IMR-90 (cell line): Measurements from ENCODE around the gene RAD51B. TPM values are rescaled to one million over a fixed set of nuclear protein-coding genes. Genes with fewer than 3 reads are reported as not detected.

ENCODE experiments used
- ATAC-seq: fragments of 200-7000 bp; cut with Tn5 transposase; 2 replicates; pipeline ENCODE4 v1.9.1; 2020; ENCODE audit warnings: low read depth, mild to moderate bottlenecking, moderate library complexity
- BruUV-seq: library from RNA; stranded (reverse); fragments of 400-500 nt; replicated peaks from 2 replicates; lab custom pipeline; 2021; lab: Mats Ljungman, UMichigan
- CTCF ChIA-PET: fragments of 300-600 bp; formaldehyde crosslinking; extraction: SDS; loops from one replicate; lab custom pipeline; 2021; ENCODE audit warnings: antibody characterized with exemption; lab: Yijun Ruan, JAX
- POLR2A ChIA-PET: fragments of 300-600 bp; sonication (Branson Sonifier 250); formaldehyde crosslinking; loops from one replicate; lab custom pipeline; 2022; ENCODE audit warnings: antibody characterized with exemption; ENCODE audit not compliant: unreplicated experiment; lab: Charles Lee
- DNase-seq: peaks from one replicate; pipeline ENCODE4 v3.0.0; 2013
- H2AFZ ChIP-seq: replicated peaks from 2 replicates; pipeline ENCODE3; 2013; ENCODE audit warnings: low read length, mild to moderate bottlenecking; ENCODE audit not compliant: poor library complexity
- H2AK5ac ChIP-seq: 2 replicates; pipeline ENCODE4 v1.6.1; 2013; ENCODE audit warnings: low read depth, low read length, inconsistent platforms
- H2AK9ac ChIP-seq: replicated peaks from 2 replicates; pipeline ENCODE3; 2013; ENCODE audit warnings: mild to moderate bottlenecking, low read depth, low read length, moderate library complexity; ENCODE audit not compliant: poor library complexity
- H2BK120ac ChIP-seq: 2 replicates; pipeline ENCODE4 v1.6.1; 2013; ENCODE audit warnings: low read depth, low read length, inconsistent platforms
- H2BK15ac ChIP-seq: 3 replicates; pipeline ENCODE4 v1.6.1; 2013; ENCODE audit warnings: low read depth, low read length, inconsistent platforms
- H2BK20ac ChIP-seq: 2 replicates; pipeline ENCODE4 v1.6.1; 2013; ENCODE audit warnings: low read depth, mild to moderate bottlenecking, inconsistent platforms, low read length, moderate library complexity
- H2BK5ac ChIP-seq: 2 replicates; pipeline ENCODE4 v1.6.1; 2013; ENCODE audit warnings: mild to moderate bottlenecking, low read depth, low read length, inconsistent platforms; ENCODE audit not compliant: poor library complexity, severe bottlenecking
- H3K14ac ChIP-seq: replicated peaks from 2 replicates; pipeline ENCODE4 v1.6.1; 2013; ENCODE audit warnings: low read depth, low read length, inconsistent platforms
- H3K18ac ChIP-seq: 2 replicates; pipeline ENCODE4 v1.6.1; 2013; ENCODE audit warnings: low read depth, low read length, control low read depth
- H3K23ac ChIP-seq: 2 replicates; pipeline ENCODE4 v1.6.1; 2013; ENCODE audit warnings: low read depth, low read length, inconsistent platforms
- H3K27ac ChIP-seq: 2 replicates; pipeline ENCODE4 v1.5.1; 2013; ENCODE audit warnings: mild to moderate bottlenecking, control low read depth, low read length; ENCODE audit not compliant: insufficient read depth
- H3K27me3 ChIP-seq: 2 replicates; pipeline ENCODE4 v1.6.1; 2013; ENCODE audit warnings: low read length; ENCODE audit not compliant: control insufficient read depth, insufficient read depth
- H3K36me3 ChIP-seq: 2 replicates; pipeline ENCODE4 v1.6.1; 2013; ENCODE audit warnings: low read length, mixed read lengths; ENCODE audit not compliant: control insufficient read depth, insufficient read depth
- H3K4ac ChIP-seq: 2 replicates; pipeline ENCODE4 v1.6.1; 2013; ENCODE audit warnings: low read depth, low read length, inconsistent platforms
- H3K4me1 ChIP-seq: 2 replicates; pipeline ENCODE4 v1.6.1; 2013; ENCODE audit warnings: low read length, mixed read lengths; ENCODE audit not compliant: control insufficient read depth, insufficient read depth
- H3K4me2 ChIP-seq: 2 replicates; pipeline ENCODE4 v1.6.1; 2013; ENCODE audit warnings: low read depth, mild to moderate bottlenecking, control low read depth, low read length, moderate library complexity
- H3K4me3 ChIP-seq: 2 replicates; pipeline ENCODE4 v1.5.1; 2013; ENCODE audit warnings: low read depth, mild to moderate bottlenecking, control low read depth, low read length, moderate library complexity; ENCODE audit not compliant: insufficient read depth
- H3K56ac ChIP-seq: 2 replicates; pipeline ENCODE4 v1.6.1; 2013; ENCODE audit warnings: low read length, inconsistent platforms; ENCODE audit not compliant: insufficient read depth; ENCODE audit errors: extremely low read depth
- H3K79me1 ChIP-seq, 2 experiments: 2 replicates each; pipeline ENCODE4 v1.6.1; 2013; ENCODE audit warnings: low read length in 2 of 2, inconsistent platforms in 1 of 2, low read depth in 1 of 2
- H3K9ac ChIP-seq: 2 replicates; pipeline ENCODE4 v1.6.1; 2013; ENCODE audit warnings: low read depth, low read length, control low read depth
- H3K9me1 ChIP-seq: 2 replicates; pipeline ENCODE4 v1.6.1; 2013; ENCODE audit warnings: low read length, inconsistent platforms; ENCODE audit not compliant: insufficient read depth
- H3K9me3 ChIP-seq: 2 replicates; pipeline ENCODE4 v1.6.1; 2013; ENCODE audit warnings: low read length; ENCODE audit not compliant: control insufficient read depth, insufficient read depth
- H4K20me1 ChIP-seq: 2 replicates; pipeline ENCODE4 v1.6.1; 2013; ENCODE audit warnings: low read length, inconsistent platforms; ENCODE audit not compliant: insufficient read depth
- H4K5ac ChIP-seq: 2 replicates; pipeline ENCODE4 v1.6.1; 2013; ENCODE audit warnings: mild to moderate bottlenecking, low read depth, low read length, control low read depth
- H4K8ac ChIP-seq, 2 experiments: 2 replicates each; pipeline ENCODE4 v1.6.1; 2013; ENCODE audit warnings: low read depth in 2 of 2, low read length in 2 of 2, control low read depth in 1 of 2, inconsistent platforms in 1 of 2
- H4K91ac ChIP-seq: 2 replicates; pipeline ENCODE4 v1.6.1; 2013; ENCODE audit warnings: low read depth, low read length, inconsistent platforms; ENCODE audit not compliant: insufficient read depth
- dilution Hi-C: fragments of 300-500 bp; cut with HindIII; formaldehyde crosslinking; loops from one replicate; pipeline ENCODE4 v1.14.3; 2018; ENCODE audit warnings: low sequenced_read_pairs; ENCODE audit not compliant: unreplicated experiment
- in situ Hi-C: fragments of 300-500 bp; cut with MboI; formaldehyde crosslinking; loops from 3 replicates; pipeline ENCODE4 v1.14.3; 2019; ENCODE audit warnings: low sequenced_read_pairs, inconsistent platforms, mixed read lengths
- intact Hi-C: fragments of 100-400 bp; cut with micrococcal nuclease; formaldehyde crosslinking; loops from 2 replicates; pipeline ENCODE4 v1.10.0; 2022
- polyA plus RNA-seq, 3 experiments: library from polyadenylated mRNA; depleted of rRNA; stranded (reverse); fragments of >200 nt; gene quantifications; 2 replicates each; pipeline ENCODE4 v1.2.3, GENCODE V29; 2012; ENCODE audit warnings: low replicate concordance in 1 of 3
- total RNA-seq: library from RNA; depleted of rRNA; stranded (reverse); fragments of >200 nt; gene quantifications from 2 replicates; pipeline ENCODE4 v1.2.3, GENCODE V29; 2012
- TF ChIP-seq, protein P1 (sequence below): fragments of 150-350 bp; IDR thresholded peaks from 2 replicates; pipeline ENCODE4 v1.6.1; 2016; ENCODE audit warnings: low read depth, mild to moderate bottlenecking, low read length, moderate library complexity, borderline replicate concordance

The RAD51B gene
- total and polyA plus RNA-seq, 2 of the 4 experiments (the other 2 are of a cell fraction) = 5.1 to 18.8 TPM

DNA sequence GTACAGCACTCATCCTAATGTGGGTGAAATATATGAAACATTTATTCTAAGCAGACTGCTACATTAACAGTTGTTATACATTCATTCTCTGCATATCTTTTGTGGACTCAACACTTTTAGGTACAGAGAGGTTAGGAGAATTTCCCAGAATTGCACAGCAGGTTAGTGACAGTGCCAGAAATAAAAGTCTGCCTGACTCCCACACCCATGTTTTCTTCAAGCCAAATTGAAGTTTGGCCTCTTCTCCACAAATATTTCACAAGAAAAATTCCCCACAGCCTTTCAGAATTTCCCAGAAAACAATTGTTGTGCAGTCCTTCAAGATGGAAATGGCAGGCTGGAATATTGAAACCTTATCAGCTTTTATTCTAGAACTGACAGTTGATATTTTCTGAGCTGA, 464.8 kb downstream of the RAD51B start:
- Histone ChIP-seq H4K91ac (no peak overlapping the region), H3K4ac (no peak overlapping the region), H3K56ac (no peak overlapping the region), H3K9ac (no peak overlapping the region), H2BK120ac (no peak overlapping the region), H2AK9ac (no peak overlapping the region), H4K20me1 (no peaks in the 10 kb centered on the region), H3K79me1 (no peaks in the 10 kb centered on the region), H3K9me3 (no peaks in the 10 kb centered on the region), H4K8ac (no peak overlapping the region), H2AK5ac (no peak overlapping the region), H4K5ac (no peak overlapping the region), H3K4me2 (no peak overlapping the region), H2BK5ac (no peak overlapping the region), H3K23ac (no peak overlapping the region), H2AFZ (no peak overlapping the region), H3K36me3 (no peaks in the 10 kb centered on the region), H3K4me1 (no peaks in the 10 kb centered on the region), H3K14ac (no peak overlapping the region), H2BK20ac (no peak overlapping the region), H3K9me1 (peaks cover under 1% of the 10 kb centered on the region; the same call in 1 of the 2 replicates), H3K27me3 (no peaks in the 10 kb centered on the region), H3K27ac (no peak overlapping the region), H2BK15ac (no peak overlapping the region), H3K18ac (no peak overlapping the region), H3K4me3 (no peak overlapping the region)
- ChIA-PET CTCF (no interaction called here), POLR2A (interaction anchor here (0.7 kb wide), 1 partner anchor 14 kb away, joined by 5 read pairs; no protein-coding TSS in a partner anchor)
- dilution Hi-C loops (no loop called here), in situ Hi-C loops (no loop called here), intact Hi-C loops (no loop called here)
- no TSS peak for BruUV-seq
- TF ChIP-seq, protein P1, sequence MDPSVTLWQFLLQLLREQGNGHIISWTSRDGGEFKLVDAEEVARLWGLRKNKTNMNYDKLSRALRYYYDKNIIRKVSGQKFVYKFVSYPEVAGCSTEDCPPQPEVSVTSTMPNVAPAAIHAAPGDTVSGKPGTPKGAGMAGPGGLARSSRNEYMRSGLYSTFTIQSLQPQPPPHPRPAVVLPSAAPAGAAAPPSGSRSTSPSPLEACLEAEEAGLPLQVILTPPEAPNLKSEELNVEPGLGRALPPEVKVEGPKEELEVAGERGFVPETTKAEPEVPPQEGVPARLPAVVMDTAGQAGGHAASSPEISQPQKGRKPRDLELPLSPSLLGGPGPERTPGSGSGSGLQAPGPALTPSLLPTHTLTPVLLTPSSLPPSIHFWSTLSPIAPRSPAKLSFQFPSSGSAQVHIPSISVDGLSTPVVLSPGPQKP = no peak
- ATAC-seq (no peak), DNase-seq (no peak)
